Hair follicle dermal papilla cell (primary cell): ENCODE data around the gene PCDHGA2. TPM values are rescaled to one million over a fixed set of nuclear protein-coding genes. Genes with fewer than 3 reads are reported as not detected.

Experiments used
- total RNA-seq: library from RNA; depleted of rRNA; stranded (reverse); fragments of >200 nt; gene quantifications from 2 replicates; pipeline ENCODE4 v1.2.3, GENCODE V29; 2012

Gene PCDHGA2
- total RNA-seq, 1 donor, result 4.2 TPM

Other genes starting within 250 kb of the PCDHGA2 start
- 6.8 and 7.0 TPM in 2 replicates for gene PCDHB2, start 244.1 kb upstream of the PCDHGA2 start, total RNA-seq
- 1.2 and 1.8 TPM in 2 replicates for gene PCDHB3, start 238.3 kb upstream of the PCDHGA2 start, total RNA-seq
- gene PCDHB4, start 216.9 kb upstream of the PCDHGA2 start, total RNA-seq, result 0.49 TPM in 2 replicates
- 1.1 and 1.2 TPM in 2 replicates for gene PCDHB5, start 203.6 kb upstream of the PCDHGA2 start, total RNA-seq
- gene PCDHB6, start 188.7 kb upstream of the PCDHGA2 start, total RNA-seq, result 0.49 and 0.73 TPM in 2 replicates
- 1.1 and 2.1 TPM in 2 replicates for gene PCDHB7, start 166.1 kb upstream of the PCDHGA2 start, total RNA-seq
- gene PCDHB8, start 161.0 kb upstream of the PCDHGA2 start, total RNA-seq, result 1.2 and 1.5 TPM in 2 replicates
- 0.81 and 1.8 TPM in 2 replicates for gene PCDHB16, start 156.4 kb upstream of the PCDHGA2 start, total RNA-seq
- gene PCDHB9, start 151.6 kb upstream of the PCDHGA2 start, total RNA-seq, result 0.97 and 2.2 TPM in 2 replicates
- gene PCDHB10, start 146.4 kb upstream of the PCDHGA2 start, total RNA-seq, result 0.81 and 0.97 TPM in 2 replicates
- 0.73 and 0.81 TPM in 2 replicates for gene PCDHB11, start 139.1 kb upstream of the PCDHGA2 start, total RNA-seq
- 0.32 and 0.97 TPM in 2 replicates for gene PCDHB12, start 130.0 kb upstream of the PCDHGA2 start, total RNA-seq
- 1.2 and 1.3 TPM in 2 replicates for gene PCDHB13, start 124.8 kb upstream of the PCDHGA2 start, total RNA-seq
- gene PCDHB14, start 115.4 kb upstream of the PCDHGA2 start, total RNA-seq, result 0.61 and 1.3 TPM in 2 replicates
- gene PCDHB15, start 93.4 kb upstream of the PCDHGA2 start, total RNA-seq, result 0.24 and 0.32 TPM in 2 replicates
- 1.3 and 1.9 TPM in 2 replicates for gene SLC25A2, start 34.7 kb upstream of the PCDHGA2 start, total RNA-seq
- gene TAF7, start 18.0 kb upstream of the PCDHGA2 start, total RNA-seq, result 66.9 and 68.6 TPM in 2 replicates
- gene PCDHGA1, start 8.2 kb upstream of the PCDHGA2 start, total RNA-seq, result 1.1 and 1.6 TPM in 2 replicates
- gene PCDHGA3, start 5.1 kb downstream of the PCDHGA2 start, total RNA-seq, result 4.9 and 5.7 TPM in 2 replicates
- gene PCDHGB1, start 11.3 kb downstream of the PCDHGA2 start, total RNA-seq, result 3.5 and 4.2 TPM in 2 replicates
- gene PCDHGA4, start 16.3 kb downstream of the PCDHGA2 start, total RNA-seq, result 7.8 and 8.9 TPM in 2 replicates
- gene PCDHGB2, start 21.2 kb downstream of the PCDHGA2 start, total RNA-seq, result 4.1 and 4.6 TPM in 2 replicates
- 3.2 and 4.0 TPM in 2 replicates for gene PCDHGA5, start 25.4 kb downstream of the PCDHGA2 start, total RNA-seq
- gene PCDHGB3, start 31.5 kb downstream of the PCDHGA2 start, total RNA-seq, result 6.8 and 7.7 TPM in 2 replicates
- gene PCDHGA6, start 35.1 kb downstream of the PCDHGA2 start, total RNA-seq, result 6.5 and 6.8 TPM in 2 replicates
- gene PCDHGA7, start 44.0 kb downstream of the PCDHGA2 start, total RNA-seq, result 7.2 and 7.5 TPM in 2 replicates
- 18.0 and 23.0 TPM in 2 replicates for gene PCDHGB4, start 48.9 kb downstream of the PCDHGA2 start, total RNA-seq
- 3.0 and 4.1 TPM in 2 replicates for gene PCDHGA8, start 53.9 kb downstream of the PCDHGA2 start, total RNA-seq
- 28.4 and 32.7 TPM in 2 replicates for gene PCDHGB5, start 59.2 kb downstream of the PCDHGA2 start, total RNA-seq
- 7.1 and 7.3 TPM in 2 replicates for gene PCDHGA9, start 64.0 kb downstream of the PCDHGA2 start, total RNA-seq
- 5.0 and 6.1 TPM in 2 replicates for gene PCDHGB6, start 69.3 kb downstream of the PCDHGA2 start, total RNA-seq
- 16.7 and 19.1 TPM in 2 replicates for gene PCDHGA10, start 74.2 kb downstream of the PCDHGA2 start, total RNA-seq
- 20.2 and 20.3 TPM in 2 replicates for gene PCDHGB7, start 78.9 kb downstream of the PCDHGA2 start, total RNA-seq
- 14.6 and 19.8 TPM in 2 replicates for gene PCDHGA11, start 82.3 kb downstream of the PCDHGA2 start, total RNA-seq
- gene PCDHGA12, start 91.7 kb downstream of the PCDHGA2 start, total RNA-seq, result 23.6 and 37.8 TPM in 2 replicates
- 126 and 129 TPM in 2 replicates for gene PCDHGC3, start 137.2 kb downstream of the PCDHGA2 start, total RNA-seq
- 6.3 and 6.5 TPM in 2 replicates for gene PCDHGC4, start 146.3 kb downstream of the PCDHGA2 start, total RNA-seq
- 4.5 and 4.7 TPM in 2 replicates for gene PCDHGC5, start 150.3 kb downstream of the PCDHGA2 start, total RNA-seq